H1 (cell line): ENCODE data around the gene RNF208. TPM values are rescaled to one million over a fixed set of nuclear protein-coding genes. Genes with fewer than 3 reads are reported as not detected.

ENCODE experiments used
- CTCF ChIA-PET: fragments of 300-600 bp; sonication (Branson Sonifier 250); formaldehyde crosslinking; loops from one replicate; lab custom pipeline; 2021; ENCODE audit not compliant: partially characterized antibody; lab: Charles Lee
- POLR2A ChIA-PET: fragments of 300-600 bp; sonication (Branson Sonifier 250); formaldehyde crosslinking; loops from one replicate; lab custom pipeline; 2021; ENCODE audit warnings: inconsistent platforms; ENCODE audit not compliant: partially characterized antibody; lab: Charles Lee
- DNase-seq, 2 experiments: peaks; one replicate each; pipeline versions ENCODE4 v3.0.0 to v3.0.0-alpha.2; 2010 to 2022; ENCODE audit warnings: low spot score in 2 of 2, low read depth in 1 of 2, mixed read lengths in 1 of 2
- FAIRE-seq: peaks from 2 replicates; lab custom pipeline; 2011; peaks lifted over from hg19 to GRCh38; lab: Jason Lieb, UNC
- H2AFZ ChIP-seq: 2 replicates; pipeline ENCODE4 v1.8.1; 2012; ENCODE audit warnings: low read length, inconsistent platforms
- H2AK5ac ChIP-seq: 2 replicates; pipeline ENCODE4 v1.6.1; 2013; ENCODE audit warnings: low read depth, low read length
- H2BK120ac ChIP-seq: replicated peaks from 2 replicates; pipeline ENCODE3; 2013; ENCODE audit warnings: low read depth, low read length, inconsistent platforms
- H2BK12ac ChIP-seq: 2 replicates; pipeline ENCODE4 v1.6.1; 2013; ENCODE audit warnings: low read depth, low read length
- H2BK15ac ChIP-seq: 2 replicates; pipeline ENCODE4 v1.6.1; 2013; ENCODE audit warnings: low read length
- H2BK20ac ChIP-seq: 2 replicates; pipeline ENCODE4 v1.6.1; 2013; ENCODE audit warnings: low read length
- H2BK5ac ChIP-seq: 2 replicates; pipeline ENCODE4 v1.6.1; 2013; ENCODE audit warnings: low read depth, low read length
- H3K14ac ChIP-seq: 2 replicates; pipeline ENCODE4 v1.6.1; 2013; ENCODE audit warnings: inconsistent platforms; ENCODE audit not compliant: insufficient read length
- H3K18ac ChIP-seq: 2 replicates; pipeline ENCODE4 v1.6.1; 2013; ENCODE audit warnings: low read length; ENCODE audit errors: extremely low read depth
- H3K23ac ChIP-seq: 2 replicates; pipeline ENCODE4 v1.6.1; 2013; ENCODE audit warnings: inconsistent platforms; ENCODE audit not compliant: insufficient read length
- H3K23me2 ChIP-seq: 2 replicates; pipeline ENCODE4 v1.6.1; 2013; ENCODE audit warnings: low read depth, low read length
- H3K27ac ChIP-seq: 2 replicates; pipeline ENCODE4 v1.6.1; 2011; ENCODE audit warnings: low read depth, low read length, inconsistent platforms
- H3K27me3 ChIP-seq, 4 experiments: replicated peaks in 1 of 4; 1 replicate in 1 of 4; 2 replicates in 3 of 4; pipeline versions ENCODE4 v1.6.1 to v1.8.1; 2011 to 2013; ENCODE audit warnings: low read length in 3 of 4, mild to moderate bottlenecking in 3 of 4, inconsistent platforms in 2 of 4, mixed read lengths in 2 of 4, moderate library complexity in 1 of 4; ENCODE audit not compliant: control insufficient read depth in 3 of 4, insufficient read depth in 3 of 4; ENCODE audit errors: extremely low read depth in 1 of 4
- H3K36me3 ChIP-seq, 4 experiments: 2 replicates each; pipeline versions ENCODE4 v1.6.1 to v1.8.1; 2011 to 2013; ENCODE audit warnings: mild to moderate bottlenecking in 4 of 4, low read length in 3 of 4, moderate library complexity in 2 of 4, control low read depth in 1 of 4, inconsistent platforms in 1 of 4; ENCODE audit not compliant: insufficient read depth in 4 of 4, control insufficient read depth in 2 of 4
- H3K4ac ChIP-seq: replicated peaks from 2 replicates; pipeline ENCODE3; 2013; ENCODE audit warnings: low read length, low read depth, mixed read lengths, inconsistent platforms; ENCODE audit not compliant: insufficient read length
- H3K4me1 ChIP-seq, 4 experiments: replicated peaks in 1 of 4; 1 replicate in 1 of 4; 2 replicates in 3 of 4; pipeline versions ENCODE4 v1.6.1 to v1.8.1; 2011 to 2013; ENCODE audit warnings: low read length in 3 of 4, inconsistent platforms in 2 of 4, mixed read lengths in 1 of 4; ENCODE audit not compliant: insufficient read depth in 4 of 4, control insufficient read depth in 3 of 4
- H3K4me2 ChIP-seq, 2 experiments: 2 replicates each; pipeline versions ENCODE4 v1.6.1 to v1.8.1; 2011 to 2013; ENCODE audit warnings: low read depth in 2 of 2, low read length in 2 of 2, control low read depth in 1 of 2, inconsistent platforms in 1 of 2, mild to moderate bottlenecking in 1 of 2; ENCODE audit not compliant: insufficient read depth in 1 of 2
- H3K4me3 ChIP-seq, 4 experiments: fragments of 200-600, 300-600 bp in 1 of 4; sonication (generic), shearing (Covaris generic), sonication (Bioruptor Twin) in 1 of 4; 2 replicates each; pipeline versions ENCODE4 v1.5.1 to v1.8.1; 2011 to 2016; ENCODE audit warnings: low read length in 4 of 4, low read depth in 3 of 4, control low read depth in 2 of 4, inconsistent platforms in 2 of 4, mild to moderate bottlenecking in 2 of 4, mixed read lengths in 1 of 4, moderate library complexity in 1 of 4; ENCODE audit not compliant: insufficient read depth in 2 of 4; ENCODE audit errors: extremely low read depth in 1 of 4
- H3K56ac ChIP-seq: replicated peaks from 2 replicates; pipeline ENCODE3; 2013; ENCODE audit warnings: low read depth, mild to moderate bottlenecking, mixed read lengths, low read length, inconsistent platforms; ENCODE audit not compliant: insufficient read length
- H3K79me1 ChIP-seq: 2 replicates; pipeline ENCODE4 v1.6.1; 2013; ENCODE audit warnings: low read depth, low read length, control low read depth
- H3K79me2 ChIP-seq, 2 experiments: 2 replicates each; pipeline versions ENCODE4 v1.6.1 to v1.8.1; 2012 to 2013; ENCODE audit warnings: low read length in 2 of 2, mild to moderate bottlenecking in 2 of 2, inconsistent platforms in 1 of 2; ENCODE audit not compliant: insufficient read depth in 2 of 2, control insufficient read depth in 1 of 2
- H3K9ac ChIP-seq, 4 experiments: replicated peaks in 1 of 4; 1 replicate in 1 of 4; 2 replicates in 3 of 4; pipeline versions ENCODE4 v1.6.1 to v1.8.1; 2011 to 2013; ENCODE audit warnings: low read depth in 3 of 4, low read length in 3 of 4, control low read depth in 2 of 4, mild to moderate bottlenecking in 2 of 4, moderate library complexity in 2 of 4, inconsistent platforms in 1 of 4; ENCODE audit errors: extremely low read depth in 1 of 4
- H3K9me3 ChIP-seq, 2 experiments: 2 replicates each; pipeline versions ENCODE4 v1.6.1 to v1.8.1; 2012 to 2013; ENCODE audit warnings: mild to moderate bottlenecking in 2 of 2, moderate library complexity in 2 of 2, control low read depth in 1 of 2, inconsistent platforms in 1 of 2, low read depth in 1 of 2, low read length in 1 of 2, mixed read lengths in 1 of 2; ENCODE audit not compliant: insufficient read depth in 2 of 2
- H4K20me1 ChIP-seq, 2 experiments: replicated peaks in 1 of 2; 2 replicates each; pipeline versions ENCODE3 to v1.8.1; 2011 to 2013; ENCODE audit warnings: inconsistent platforms in 2 of 2, low read length in 2 of 2, mild to moderate bottlenecking in 1 of 2; ENCODE audit not compliant: insufficient read depth in 2 of 2, control insufficient read depth in 1 of 2
- H4K5ac ChIP-seq: 2 replicates; pipeline ENCODE4 v1.6.1; 2013; ENCODE audit warnings: low read length, low read depth, mixed read lengths, inconsistent platforms; ENCODE audit not compliant: insufficient read length
- H4K8ac ChIP-seq: 2 replicates; pipeline ENCODE4 v1.8.0; 2013; ENCODE audit warnings: mild to moderate bottlenecking, moderate library complexity, low read length, inconsistent platforms; ENCODE audit not compliant: insufficient read depth; ENCODE audit errors: extremely low read depth
- H4K91ac ChIP-seq: replicated peaks from 2 replicates; pipeline ENCODE3; 2013; ENCODE audit warnings: low read length, mixed read lengths, inconsistent platforms; ENCODE audit not compliant: insufficient read length
- BRCA1 ChIP-seq: IDR thresholded peaks from 2 replicates; pipeline ENCODE4 v1.6.1; 2012; ENCODE audit warnings: low read depth, low read length, improper control_type of control experiment
- CBX5 ChIP-seq: fragments of 300-800, 300-1000 bp; sonication (generic); IDR thresholded peaks from 2 replicates; pipeline ENCODE4 v1.7.1; 2016; ENCODE audit warnings: antibody characterized with exemption, low read length, low read depth
- CEBPB ChIP-seq: IDR thresholded peaks from 2 replicates; pipeline ENCODE4 v1.6.1; 2012; ENCODE audit warnings: low read depth, low read length
- EGR1 ChIP-seq: IDR thresholded peaks from 2 replicates; pipeline ENCODE4 v1.6.1; 2011; ENCODE audit warnings: low read depth, low read length, borderline replicate concordance
- HDAC2 ChIP-seq, 2 experiments: fragments of 300-600 bp in 1 of 2; sonication (generic) in 1 of 2; IDR thresholded peaks; 2 replicates each; pipeline ENCODE4 v1.6.1; 2011 to 2012; ENCODE audit warnings: low read depth in 2 of 2, low read length in 2 of 2, mild to moderate bottlenecking in 2 of 2, moderate library complexity in 2 of 2, borderline replicate concordance in 1 of 2, inconsistent platforms in 1 of 2
- JUN ChIP-seq: IDR thresholded peaks from 2 replicates; pipeline ENCODE4 v1.6.1; 2011; ENCODE audit warnings: low read depth, mild to moderate bottlenecking, improper control_type of control experiment, low read length
- POU5F1 ChIP-seq: IDR thresholded peaks from 2 replicates; pipeline ENCODE4 v1.6.1; 2011; ENCODE audit warnings: low read depth, mild to moderate bottlenecking, low read length, moderate library complexity
- TAF7 ChIP-seq: optimal IDR thresholded peaks from 2 replicates; pipeline ENCODE3; 2011; ENCODE audit warnings: low read depth, mild to moderate bottlenecking, inconsistent platforms, low read length, moderate library complexity, borderline replicate concordance
- TEAD4 ChIP-seq: IDR thresholded peaks from 2 replicates; pipeline ENCODE4 v1.6.1; 2012; ENCODE audit warnings: low read depth, low read length, inconsistent platforms, mixed read lengths
- WGBS, 2 experiments: shearing (Covaris generic) in 1 of 2; methylation state at CpG; one replicate each; pipeline versions ENCODE4 v1.1.6 to v1.1.7; 2013 to 2015; ENCODE audit warnings: low lambda C conversion rate in 2 of 2, mixed read lengths in 2 of 2, inconsistent platforms in 1 of 2, low coverage in 1 of 2, missing lambda C conversion rate in 1 of 2; ENCODE audit not compliant: insufficient replicate concordance in 2 of 2, insufficient coverage in 1 of 2, insufficient read length in 1 of 2; ENCODE audit errors: extremely low coverage in 1 of 2, missing lambda C conversion rate in 1 of 2; 5-methylcytosine and 5-hydroxymethylcytosine counted together
- polyA plus RNA-seq, 7 experiments: library from polyadenylated mRNA; depleted of rRNA in 3 of 7; stranded (reverse) in 5 of 7; unstranded in 2 of 7; fragments of >200 nt in 5 of 7; fragments of 200-250 nt in 2 of 7; gene quantifications; 1 replicate in 5 of 7; 2 replicates in 1 of 7; 4 replicates in 1 of 7; pipeline versions ENCODE4 v1.2.1 to v1.2.3, GENCODE V29; 2011 to 2013; ENCODE audit warnings: missing spikeins in 2 of 7, mixed read lengths in 2 of 7
- total RNA-seq: library from RNA; stranded (reverse); fragmentation: NEBNext Ultra II Directional; extraction: Animal tissue kit (Norgen Biotek cat#: 25700); gene quantifications from 2 replicates; pipeline ENCODE4 v1.2.1, GENCODE V29; 2021
- TF ChIP-seq, protein P1 (sequence below): IDR thresholded peaks from 2 replicates; pipeline ENCODE4 v1.6.1; 2012; ENCODE audit warnings: inconsistent platforms
- TF ChIP-seq, protein P2 (sequence below): IDR thresholded peaks from 2 replicates; pipeline ENCODE4 v1.6.1; 2012; ENCODE audit warnings: inconsistent platforms

The RNF208 gene
- total and polyA plus RNA-seq, 2 of the 8 experiments (the other 6 are each of a cell fraction or from before 2014, with no cell fraction given) = 2.7 to 7.7 TPM

DNA sequence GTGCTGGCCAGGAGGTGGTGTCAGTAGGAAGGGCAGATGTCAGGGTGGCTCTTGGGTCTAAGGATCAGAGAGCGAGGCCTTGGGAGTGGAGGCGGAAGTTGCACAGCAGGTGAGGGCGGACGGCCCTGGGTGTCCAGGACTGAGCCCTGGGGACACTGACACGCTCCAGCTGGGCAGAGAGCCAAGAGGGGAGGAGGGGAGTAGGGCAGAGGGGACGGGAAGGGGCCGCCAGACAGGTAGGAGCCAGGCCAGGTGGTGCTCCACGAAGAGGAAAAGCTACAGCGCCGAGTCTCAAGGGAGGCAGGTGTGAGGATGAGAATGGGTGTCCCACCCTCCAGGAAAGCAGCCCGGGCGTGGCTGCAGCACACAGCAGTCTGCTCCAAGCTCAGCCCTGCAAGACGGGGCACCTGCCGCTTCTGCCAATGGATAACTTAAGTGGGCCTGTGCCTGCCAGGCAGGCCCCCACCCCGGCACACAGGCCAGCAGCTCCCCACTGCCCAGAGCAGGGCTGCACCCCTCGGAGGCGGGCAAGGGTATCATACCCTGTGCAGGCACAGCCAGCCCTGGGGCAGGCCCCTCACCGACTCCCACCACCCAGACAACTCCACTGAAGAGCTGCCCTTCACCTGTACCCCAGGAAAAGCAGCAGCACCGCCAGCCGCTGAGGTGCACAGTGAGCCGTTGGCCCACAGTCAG, 26.4 kb downstream of the RNF208 start:
- ChIA-PET CTCF (interaction anchor here (0.6 to 14.0 kb wide), 17 partner anchors 9 to 167 kb away, joined by 3 to 204 read pairs (median 3); partner anchors contain the start of genes CYSRT1, LRRC26, NDOR1 and RNF208), POLR2A (interaction anchor here (0.8 to 11.0 kb wide), 12 partner anchors 11 to 68 kb away, joined by 3 to 107 read pairs (median 6); partner anchors contain the start of genes LRRC26, NDOR1, TMEM203 and TMEM210)
- H2BK15ac ChIP-seq = no peak overlapping the region
- no peak overlapping the region for H3K56ac ChIP-seq
- H3K4me2 ChIP-seq = no peak overlapping the region
- no peak overlapping the region for H3K4ac ChIP-seq
- peaks cover 22% of the 10 kb centered on the region for H3K79me1 ChIP-seq
- H4K91ac ChIP-seq = no peak overlapping the region
- DNase-seq = no peak
- H3K79me2 ChIP-seq = peaks cover 0 to 22% of the 10 kb centered on the region in 2 experiments; a peak in 1 of 4 replicates
- H3K23ac ChIP-seq = no peak overlapping the region
- no peaks in the 10 kb centered on the region; a peak in 1 of 8 replicates for H3K36me3 ChIP-seq
- no peak overlapping the region for H2BK120ac ChIP-seq
- H4K5ac ChIP-seq = no peak overlapping the region
- H3K23me2 ChIP-seq = peaks cover 3% of the 10 kb centered on the region; the same call in 1 of the 2 replicates
- H3K27ac ChIP-seq = no peak overlapping the region
- no peak overlapping the region for H4K8ac ChIP-seq
- peaks cover 11 to 30% of the 10 kb centered on the region in 2 experiments for H4K20me1 ChIP-seq
- whole genome bisulfite sequencing, 2 experiments = 89% methylated on average over 20 of the region's 21 CpGs; no CpG with 5 or more reads in 1 of the 2 experiments
- H2AFZ ChIP-seq = no peak overlapping the region
- FAIRE-seq = no peak
- no peaks in the 10 kb centered on the region for H3K27me3 ChIP-seq
- no peak overlapping the region for H3K9ac ChIP-seq
- H2BK20ac ChIP-seq = no peak overlapping the region
- H3K9me3 ChIP-seq = no peaks in the 10 kb centered on the region
- no peak overlapping the region for H3K14ac ChIP-seq
- peaks cover 0 to 24% (median 14%) of the 10 kb centered on the region in 4 experiments; a peak in 6 of 7 replicates for H3K4me1 ChIP-seq
- H3K4me3 ChIP-seq = no peak overlapping the region
- H2AK5ac ChIP-seq = no peak overlapping the region
- H3K18ac ChIP-seq = no peak overlapping the region
- no peak overlapping the region for H2BK12ac ChIP-seq
- no peak overlapping the region for H2BK5ac ChIP-seq
- TF ChIP-seq EGR1 (no peak), HDAC2 (IDR thresholded peaks at IDR 0.05; ENCODE audit: borderline replicate concordance in 1 of 2, low read depth in 2 of 2, low read length in 2 of 2) (no peak), CBX5 (no peak), JUN (no peak), TEAD4 (no peak), CEBPB (no peak), TAF7 (no peak), BRCA1 (no peak), POU5F1 (no peak)
- TF ChIP-seq, protein P1, sequence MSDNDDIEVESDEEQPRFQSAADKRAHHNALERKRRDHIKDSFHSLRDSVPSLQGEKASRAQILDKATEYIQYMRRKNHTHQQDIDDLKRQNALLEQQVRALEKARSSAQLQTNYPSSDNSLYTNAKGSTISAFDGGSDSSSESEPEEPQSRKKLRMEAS = no peak
- TF ChIP-seq, protein P2, sequence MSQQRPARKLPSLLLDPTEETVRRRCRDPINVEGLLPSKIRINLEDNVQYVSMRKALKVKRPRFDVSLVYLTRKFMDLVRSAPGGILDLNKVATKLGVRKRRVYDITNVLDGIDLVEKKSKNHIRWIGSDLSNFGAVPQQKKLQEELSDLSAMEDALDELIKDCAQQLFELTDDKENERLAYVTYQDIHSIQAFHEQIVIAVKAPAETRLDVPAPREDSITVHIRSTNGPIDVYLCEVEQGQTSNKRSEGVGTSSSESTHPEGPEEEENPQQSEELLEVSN = no peak
